ENCODE results near the gene ARHGAP42. TPM values are rescaled to one million over a fixed set of nuclear protein-coding genes. Genes with fewer than 3 reads are reported as not detected.

ARHGAP42 gene
- total RNA-seq, 1 experiment from 2014 or later = 21.5 TPM

GRCh38 chr11:100801225-100801999 lies 114.3 kb downstream of the ARHGAP42 start:
- no peaks in the 10 kb centered on the region for H3K36me3 ChIP-seq (replicated peaks; ENCODE audit: control insufficient read depth, insufficient read depth, low read length)
- no peak for DNase-seq
- no peaks in the 10 kb centered on the region for H3K27me3 ChIP-seq (ENCODE audit: control insufficient read depth, insufficient read depth, low read length)
- no peak overlapping the region for H3K4me3 ChIP-seq (ENCODE audit: insufficient read depth, low read depth, low read length)

GRCh38 chr11:100805506-100806199 lies 118.6 kb downstream of the ARHGAP42 start:
- Histone ChIP-seq H3K4me3 (ENCODE audit: insufficient read depth, low read depth, low read length) (no peak overlapping the region), H3K36me3 (replicated peaks; ENCODE audit: control insufficient read depth, insufficient read depth, low read length) (no peaks in the 10 kb centered on the region), H3K27me3 (ENCODE audit: control insufficient read depth, insufficient read depth, low read length) (no peaks in the 10 kb centered on the region)
- DNase-seq = no peak

- Histone ChIP-seq H3K4me3 (ENCODE audit: insufficient read depth, low read depth, low read length) (no peak overlapping the region), H3K36me3 (replicated peaks; ENCODE audit: control insufficient read depth, insufficient read depth, low read length) (no peaks in the 10 kb centered on the region), H3K27me3 (ENCODE audit: control insufficient read depth, insufficient read depth, low read length) (no peaks in the 10 kb centered on the region)
- no peak for DNase-seq
These were observed 119.2 kb downstream of the ARHGAP42 start for GRCh38 chr11:100806296-100806695.

GRCh38 chr11:100808904-100809491 lies 121.9 kb downstream of the ARHGAP42 start:
- Histone ChIP-seq H3K36me3 (replicated peaks; ENCODE audit: control insufficient read depth, insufficient read depth, low read length) (no peaks in the 10 kb centered on the region), H3K4me3 (ENCODE audit: insufficient read depth, low read depth, low read length) (no peak overlapping the region), H3K27me3 (ENCODE audit: control insufficient read depth, insufficient read depth, low read length) (no peaks in the 10 kb centered on the region)
- no peak for DNase-seq

GRCh38 chr11:100810146-100810545 lies 123.1 kb downstream of the ARHGAP42 start:
- DNase-seq = no peak
- Histone ChIP-seq H3K4me3 (ENCODE audit: insufficient read depth, low read depth, low read length) (no peak overlapping the region), H3K36me3 (replicated peaks; ENCODE audit: control insufficient read depth, insufficient read depth, low read length) (no peaks in the 10 kb centered on the region), H3K27me3 (ENCODE audit: control insufficient read depth, insufficient read depth, low read length) (no peaks in the 10 kb centered on the region)

- Histone ChIP-seq H3K36me3 (replicated peaks; ENCODE audit: control insufficient read depth, insufficient read depth, low read length) (no peaks in the 10 kb centered on the region), H3K27me3 (ENCODE audit: control insufficient read depth, insufficient read depth, low read length) (no peaks in the 10 kb centered on the region), H3K4me3 (ENCODE audit: insufficient read depth, low read depth, low read length) (no peak overlapping the region)
- no peak for DNase-seq
These were observed 123.6 kb downstream of the ARHGAP42 start for GRCh38 chr11:100810666-100811065.

GRCh38 chr11:100812517-100812916 lies 125.4 kb downstream of the ARHGAP42 start:
- no peak for DNase-seq
- H3K36me3 ChIP-seq (replicated peaks; ENCODE audit: control insufficient read depth, insufficient read depth, low read length) = no peaks in the 10 kb centered on the region

GRCh38 chr11:100815787-100816330 lies 128.8 kb downstream of the ARHGAP42 start:
- no peak for DNase-seq
- Histone ChIP-seq H3K36me3 (replicated peaks; ENCODE audit: control insufficient read depth, insufficient read depth, low read length) (no peaks in the 10 kb centered on the region), H3K27me3 (ENCODE audit: control insufficient read depth, insufficient read depth, low read length) (no peaks in the 10 kb centered on the region)

More at GRCh38 chr11:100812517-100812916, 125.4 kb downstream of the ARHGAP42 start:
- H3K27me3 ChIP-seq (ENCODE audit: control insufficient read depth, insufficient read depth, low read length) = no peaks in the 10 kb centered on the region
- no peak overlapping the region for H3K4me3 ChIP-seq (ENCODE audit: insufficient read depth, low read depth, low read length)

GRCh38 chr11:100816823-100817222 lies 129.7 kb downstream of the ARHGAP42 start:
- Histone ChIP-seq H3K27me3 (ENCODE audit: control insufficient read depth, insufficient read depth, low read length) (no peaks in the 10 kb centered on the region), H3K4me3 (ENCODE audit: insufficient read depth, low read depth, low read length) (no peak overlapping the region), H3K36me3 (replicated peaks; ENCODE audit: control insufficient read depth, insufficient read depth, low read length) (no peaks in the 10 kb centered on the region)
- no peak for DNase-seq

More at GRCh38 chr11:100815787-100816330, 128.8 kb downstream of the ARHGAP42 start:
- H3K4me3 ChIP-seq (ENCODE audit: insufficient read depth, low read depth, low read length) = no peak overlapping the region

- no peak overlapping the region for H3K4me3 ChIP-seq (ENCODE audit: insufficient read depth, low read depth, low read length)
- H3K36me3 ChIP-seq (replicated peaks; ENCODE audit: control insufficient read depth, insufficient read depth, low read length) = no peaks in the 10 kb centered on the region
- no peak for DNase-seq
- no peaks in the 10 kb centered on the region for H3K27me3 ChIP-seq (ENCODE audit: control insufficient read depth, insufficient read depth, low read length)
These were observed 130.5 kb downstream of the ARHGAP42 start for GRCh38 chr11:100817620-100818019.

GRCh38 chr11:100820621-100821020 lies 133.5 kb downstream of the ARHGAP42 start:
- no peak for DNase-seq
- no peak overlapping the region for H3K4me3 ChIP-seq (ENCODE audit: insufficient read depth, low read depth, low read length)
- no peaks in the 10 kb centered on the region for H3K36me3 ChIP-seq (replicated peaks; ENCODE audit: control insufficient read depth, insufficient read depth, low read length)
- no peaks in the 10 kb centered on the region for H3K27me3 ChIP-seq (ENCODE audit: control insufficient read depth, insufficient read depth, low read length)

- H3K36me3 ChIP-seq (replicated peaks; ENCODE audit: control insufficient read depth, insufficient read depth, low read length) = no peaks in the 10 kb centered on the region
- no peak for DNase-seq
These were observed 134.1 kb downstream of the ARHGAP42 start for GRCh38 chr11:100821198-100821597.

GRCh38 chr11:100823360-100823759 lies 136.3 kb downstream of the ARHGAP42 start:
- DNase-seq = no peak
- H3K36me3 ChIP-seq (replicated peaks; ENCODE audit: control insufficient read depth, insufficient read depth, low read length) = no peaks in the 10 kb centered on the region
- H3K4me3 ChIP-seq (ENCODE audit: insufficient read depth, low read depth, low read length) = no peak overlapping the region
- H3K27me3 ChIP-seq (ENCODE audit: control insufficient read depth, insufficient read depth, low read length) = no peaks in the 10 kb centered on the region

More at GRCh38 chr11:100821198-100821597, 134.1 kb downstream of the ARHGAP42 start:
- Histone ChIP-seq H3K27me3 (ENCODE audit: control insufficient read depth, insufficient read depth, low read length) (no peaks in the 10 kb centered on the region), H3K4me3 (ENCODE audit: insufficient read depth, low read depth, low read length) (no peak overlapping the region)

- no peak overlapping the region for H3K4me3 ChIP-seq (ENCODE audit: insufficient read depth, low read depth, low read length)
- no peaks in the 10 kb centered on the region for H3K27me3 ChIP-seq (ENCODE audit: control insufficient read depth, insufficient read depth, low read length)
- DNase-seq = no peak
- no peaks in the 10 kb centered on the region for H3K36me3 ChIP-seq (replicated peaks; ENCODE audit: control insufficient read depth, insufficient read depth, low read length)
These were observed 137.1 kb downstream of the ARHGAP42 start for GRCh38 chr11:100824041-100824809.
